Stimulated activated CD8-positive, alpha-beta memory T cell treated with anti-CD3 and anti-CD28 coated beads, Interleukin-7, amount 100 ng/mL, for 4 hours (primary cell): ENCODE data around the gene COL4A1.

Experiments
- DNase-seq, 2 donors: peaks; one replicate each; pipeline ENCODE4 v3.0.0-alpha.2; 2020; ENCODE audit warnings: low read depth in 2 of 2

The COL4A1 gene

DNA sequence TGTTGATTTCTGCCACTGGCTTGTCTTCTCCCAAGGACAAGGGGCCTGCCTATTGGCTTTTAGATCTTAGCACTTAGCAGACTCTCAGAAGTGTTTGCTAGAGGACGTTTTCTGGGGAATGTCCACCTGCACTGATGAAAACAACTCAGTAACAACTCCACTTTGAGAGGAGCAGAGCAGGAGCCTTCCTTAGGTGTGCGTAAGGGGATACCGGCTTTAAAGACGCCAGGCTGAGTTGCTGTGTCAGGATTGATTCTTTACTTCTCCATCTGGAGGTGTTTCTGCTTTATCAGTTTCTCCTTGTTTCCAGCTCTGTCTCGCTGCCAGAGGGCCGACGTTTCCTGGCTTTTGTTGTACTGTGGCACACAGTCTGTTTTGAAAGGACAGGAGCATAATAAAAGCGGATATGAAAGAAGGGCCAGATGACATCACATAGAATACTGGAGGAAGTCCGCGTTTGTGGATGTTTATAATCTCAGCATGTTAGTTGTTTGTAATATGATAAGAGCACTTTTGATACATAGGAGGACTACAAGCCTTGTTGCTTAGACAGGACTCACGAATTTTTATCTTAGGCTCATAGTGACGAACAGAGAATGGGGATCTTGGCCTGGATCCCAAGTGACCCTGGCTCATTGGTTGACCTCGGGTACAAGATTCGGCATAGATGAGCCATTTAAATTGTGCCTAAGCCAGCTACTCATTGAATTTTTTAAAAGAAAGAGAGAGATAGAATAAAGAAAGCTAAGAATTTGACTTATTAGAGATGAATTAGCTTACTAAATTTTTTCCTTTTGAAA is 34.7 kb upstream of the COL4A1 start:
- no peak for DNase-seq

DNA sequence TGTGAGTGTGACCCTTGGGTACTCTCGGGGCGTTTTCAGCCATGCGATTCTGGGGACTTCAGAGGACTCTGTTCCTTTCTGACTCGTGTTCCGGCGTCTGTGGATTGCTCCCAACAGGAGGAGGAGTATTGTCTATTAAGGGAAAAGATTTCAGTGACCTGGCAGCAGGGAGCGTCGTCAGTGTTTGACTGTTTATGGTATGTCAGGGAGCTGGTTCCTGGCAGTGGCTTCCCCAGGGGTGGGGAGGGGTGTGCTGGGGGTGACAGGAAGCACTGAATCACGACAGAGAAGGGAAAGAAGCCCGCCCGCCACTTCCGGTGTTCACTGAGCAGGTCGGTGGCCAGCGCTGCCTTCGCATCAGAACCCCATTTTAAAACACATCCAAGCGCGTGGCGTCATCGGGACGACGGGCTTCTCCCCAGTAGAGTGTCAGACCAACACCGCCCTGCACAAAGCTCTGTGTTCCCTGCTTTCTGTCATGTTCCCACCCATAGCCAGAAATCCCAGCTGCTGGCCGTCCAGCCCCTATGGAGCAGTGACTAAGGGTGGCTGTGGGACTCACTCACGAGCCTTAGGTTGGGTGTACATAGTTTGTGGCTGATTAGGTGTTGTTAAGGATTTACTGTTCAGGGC is 34.0 kb upstream of the COL4A1 start:
- peak; percentile 46 to 53 for DNase-seq

DNA sequence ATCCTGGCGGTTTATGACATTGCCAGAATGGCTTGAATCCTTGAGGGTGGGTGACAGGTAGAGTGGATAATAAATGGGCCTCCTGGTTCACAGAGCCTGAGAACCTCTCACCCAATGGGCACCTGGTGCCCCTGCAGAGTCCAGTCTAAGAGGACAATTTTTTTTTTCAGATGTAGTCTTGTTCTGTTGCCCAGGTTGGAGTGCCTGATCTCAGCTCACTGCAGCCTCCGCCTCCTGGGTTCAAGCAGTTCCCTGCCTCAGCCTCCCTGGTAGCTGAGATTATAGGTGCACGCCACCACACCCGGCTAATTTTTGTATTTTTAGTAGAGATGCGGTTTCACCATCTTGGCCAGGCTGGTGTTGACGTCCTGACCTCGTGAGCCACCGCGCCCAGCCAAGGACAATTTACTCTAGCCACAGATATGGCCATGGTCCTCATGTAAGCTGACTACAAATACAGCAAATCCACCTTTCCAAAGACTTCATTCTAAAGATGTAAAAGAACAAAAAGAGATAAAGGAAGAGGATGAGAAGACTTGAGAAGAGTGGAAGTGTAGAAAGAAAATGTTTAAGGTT is 33.1 kb upstream of the COL4A1 start:
- DNase-seq: no peak

DNA sequence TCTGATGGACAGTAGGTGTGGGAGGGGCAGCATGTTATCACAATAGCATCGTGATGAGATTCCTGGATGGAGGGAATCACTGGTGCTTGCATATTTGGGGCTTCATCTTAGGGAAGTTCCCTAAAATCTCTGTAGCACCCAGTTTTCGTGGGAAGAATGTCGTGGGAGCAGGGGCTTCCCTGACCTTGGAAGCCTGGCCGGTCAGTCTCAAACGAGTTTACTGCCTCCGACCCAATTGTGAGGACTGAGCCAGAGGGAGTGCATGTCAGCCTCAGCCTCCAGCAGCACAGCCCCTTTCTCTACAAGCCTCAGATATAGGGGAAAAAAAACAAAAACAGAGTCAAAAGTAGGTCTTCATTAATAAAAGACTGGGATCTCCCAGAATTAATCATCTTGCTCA is 32.3 kb upstream of the COL4A1 start:
- DNase-seq: no peak

DNA sequence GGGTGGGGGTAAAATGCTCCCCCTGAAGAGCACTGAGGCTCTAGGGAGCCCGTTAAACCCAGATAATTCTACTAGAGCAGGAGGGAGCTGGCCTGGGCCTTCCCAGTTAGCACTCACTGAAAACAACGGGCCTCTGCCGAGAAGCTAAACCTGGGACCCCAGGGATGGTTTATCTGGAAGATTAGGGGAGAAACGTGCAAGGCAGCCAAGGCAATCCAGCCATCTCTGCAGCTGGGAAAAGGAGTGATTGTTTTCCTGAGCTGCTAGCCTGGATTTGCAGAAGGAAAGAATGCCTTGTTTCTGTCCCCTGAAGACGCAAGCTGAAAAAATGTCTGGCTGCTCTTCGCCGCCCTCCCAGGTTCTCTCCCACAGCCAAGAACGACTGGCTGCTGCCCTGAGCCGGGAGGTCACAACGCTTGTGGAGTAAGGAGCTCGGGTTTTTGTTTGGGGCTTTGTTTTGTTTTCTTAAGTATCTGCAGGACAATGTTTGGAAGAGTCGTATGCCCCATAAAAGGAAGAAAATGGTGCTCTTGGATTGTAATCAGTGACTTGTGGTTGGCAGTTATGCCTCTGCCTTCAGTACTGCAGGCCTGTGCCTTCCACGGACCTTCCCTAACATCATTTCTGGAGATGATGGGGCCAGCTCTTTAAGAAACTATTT is 31.6 kb upstream of the COL4A1 start:
- no peak for DNase-seq

DNA sequence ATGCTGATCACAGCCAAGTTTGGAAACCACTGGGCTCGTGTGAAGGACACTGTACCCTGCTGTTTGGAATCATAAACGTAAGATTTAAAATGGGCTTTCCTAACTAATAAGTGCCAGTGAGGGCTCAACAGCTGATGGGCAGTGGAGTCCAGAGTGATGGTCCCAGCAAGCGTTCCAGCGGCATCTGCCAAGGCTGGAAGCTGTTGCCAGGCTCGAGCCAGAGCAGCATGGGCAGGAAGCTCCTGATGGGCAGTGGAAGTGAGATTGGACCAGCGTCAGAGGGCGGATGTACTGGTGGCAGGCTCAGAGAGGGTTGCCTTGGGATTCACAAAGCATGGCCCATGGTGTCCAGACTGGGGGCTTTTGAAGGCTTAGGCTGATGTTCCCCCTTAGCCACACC is 30.3 kb upstream of the COL4A1 start:
- DNase-seq: no peak

DNA sequence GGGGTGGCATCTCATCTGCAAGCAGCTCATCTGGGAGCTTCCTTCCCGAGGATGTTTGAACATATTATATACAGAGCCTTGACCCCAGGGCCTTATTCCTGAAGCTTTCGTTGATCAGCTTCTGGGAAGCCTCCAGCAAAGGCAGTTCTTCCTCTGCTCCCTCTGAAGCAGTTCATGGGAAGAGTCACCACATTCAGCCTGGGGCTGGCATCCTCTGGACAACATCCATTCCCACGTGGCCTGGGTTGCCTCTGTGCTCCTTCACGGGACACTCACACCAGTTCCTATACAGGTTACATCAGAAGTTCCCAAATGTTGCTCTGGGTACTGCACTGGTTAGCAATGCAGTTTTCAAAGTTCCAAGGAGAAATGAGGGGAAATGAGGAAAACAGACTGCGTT is 29.7 kb upstream of the COL4A1 start:
- DNase-seq: no peak

DNA sequence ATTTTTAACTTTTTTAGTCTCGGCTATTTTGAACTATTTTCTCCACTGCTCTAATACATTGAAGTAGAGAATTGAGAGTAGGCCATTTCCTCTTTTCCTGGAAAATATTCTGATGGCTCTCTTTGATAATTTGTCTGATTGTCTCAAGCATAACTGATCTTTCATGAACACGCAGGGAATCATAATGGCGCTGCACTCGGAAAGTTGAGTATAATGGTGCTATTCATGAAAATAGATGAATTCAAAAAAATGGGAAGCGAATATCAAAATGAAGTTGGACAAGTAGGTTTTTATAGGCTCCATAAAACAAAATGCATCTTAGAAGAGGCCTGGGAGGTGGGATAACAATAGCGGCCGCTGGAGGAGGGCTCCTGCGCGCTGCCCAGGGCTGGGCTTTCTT is 29.2 kb upstream of the COL4A1 start:
- no peak for DNase-seq

DNA sequence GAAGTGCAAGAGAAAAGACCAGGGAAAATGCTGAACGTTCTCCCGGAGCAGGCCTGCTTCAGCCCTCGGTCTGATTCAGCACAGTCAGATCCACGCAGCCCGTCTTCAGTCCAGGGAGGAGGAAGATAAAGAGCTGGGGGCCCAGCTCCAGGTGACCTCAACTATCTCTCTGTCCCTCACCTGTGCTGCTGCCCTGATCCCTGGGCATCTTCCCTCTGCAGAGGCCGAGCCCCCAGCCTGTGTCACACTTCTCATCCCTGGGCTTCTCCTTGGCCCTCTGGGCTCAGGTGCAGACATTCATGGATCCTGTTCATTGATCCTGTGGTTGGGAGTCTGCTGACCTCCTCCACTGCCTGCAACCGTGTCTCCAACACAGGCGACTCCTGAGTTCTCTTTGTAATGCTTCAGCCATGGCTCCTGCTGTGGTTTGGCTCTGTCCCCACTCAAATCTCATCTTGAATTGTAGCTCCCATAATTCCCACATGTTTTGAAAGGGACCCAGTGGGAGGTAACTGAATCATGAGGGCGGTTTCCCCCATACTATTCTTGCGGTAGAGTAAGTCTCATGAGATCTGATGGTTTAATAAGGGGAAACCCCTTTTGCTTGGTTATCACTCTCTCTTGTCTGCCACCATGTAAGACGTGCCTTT is 28.0 kb upstream of the COL4A1 start:
- DNase-seq: no peak

DNA sequence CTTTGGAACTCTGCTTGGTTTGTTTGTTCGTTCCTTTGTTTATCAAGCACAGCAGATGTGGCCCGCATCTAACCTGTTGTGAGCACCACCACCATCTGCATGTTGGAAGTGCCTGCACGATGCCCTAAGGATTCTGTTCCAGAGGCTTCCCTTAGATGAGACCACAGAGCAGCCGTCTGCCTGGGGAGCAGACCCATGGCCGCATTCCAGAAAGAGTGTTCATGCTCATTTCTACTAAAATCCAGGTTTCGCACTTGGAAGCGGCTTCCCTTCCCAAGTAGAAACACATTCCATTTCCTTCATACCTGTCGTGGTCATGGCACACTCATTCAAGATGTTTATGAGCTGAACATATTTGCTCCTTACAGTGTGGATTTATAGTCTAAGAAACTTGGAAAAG is 27.3 kb upstream of the COL4A1 start:
- DNase-seq: no peak

DNA sequence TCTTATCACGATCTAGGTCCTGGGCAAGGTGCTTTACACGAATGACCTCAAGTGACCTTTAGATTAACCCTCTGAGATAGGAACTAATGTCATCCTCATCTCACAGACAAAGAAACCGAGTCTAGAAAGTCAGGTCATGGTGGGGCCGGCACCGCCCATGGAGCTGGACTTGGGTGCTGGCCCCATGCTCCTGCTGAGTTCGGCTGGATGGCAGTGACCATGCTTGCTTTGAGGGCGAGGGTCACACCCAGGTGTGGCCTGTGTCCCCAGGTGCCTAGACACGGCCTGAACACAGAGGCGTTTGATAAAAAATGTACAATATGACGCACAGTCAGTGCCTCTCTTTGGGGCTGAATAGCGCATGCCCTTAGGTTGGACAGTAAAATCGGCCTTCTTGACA is 26.9 kb upstream of the COL4A1 start:
- no peak for DNase-seq

DNA sequence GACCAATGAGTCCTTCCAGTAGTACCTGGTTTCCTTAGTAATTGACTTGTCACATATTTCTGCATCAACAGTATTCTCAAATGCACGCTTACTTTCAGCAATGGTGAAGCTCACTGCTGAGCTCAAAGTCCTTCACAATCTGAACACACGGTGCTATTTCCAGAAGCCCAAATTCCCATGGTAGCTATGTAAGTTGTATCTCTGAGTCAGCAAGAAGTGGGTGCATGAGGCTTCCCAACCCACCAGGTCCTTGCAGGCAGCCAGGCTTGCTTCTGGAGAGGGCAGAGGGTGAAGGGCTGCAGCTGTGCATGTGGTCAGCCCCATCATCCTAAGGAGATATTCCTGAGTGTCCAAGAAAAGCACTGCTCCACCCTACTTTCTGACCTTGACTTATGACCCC is 25.8 kb upstream of the COL4A1 start:
- no peak for DNase-seq

DNA sequence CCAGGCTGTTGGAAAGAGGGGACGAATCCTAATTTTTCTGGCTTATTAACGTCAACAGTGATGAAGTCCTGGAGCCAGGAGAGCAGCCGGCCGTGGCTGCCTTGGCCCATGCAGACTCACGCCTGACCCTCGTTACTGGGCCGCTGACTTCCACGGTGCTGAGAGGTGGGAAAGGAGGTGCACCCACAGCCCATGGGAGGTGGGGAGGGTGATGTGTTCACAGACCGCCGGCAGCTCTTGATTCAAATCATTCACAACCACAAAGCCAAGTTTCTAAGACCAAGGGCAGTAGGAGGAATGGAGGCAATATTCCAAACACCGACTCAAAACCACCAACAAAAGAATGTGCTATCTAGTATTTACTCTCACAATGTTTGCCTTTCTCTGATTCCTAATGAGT is 24.4 kb upstream of the COL4A1 start:
- no peak for DNase-seq

DNA sequence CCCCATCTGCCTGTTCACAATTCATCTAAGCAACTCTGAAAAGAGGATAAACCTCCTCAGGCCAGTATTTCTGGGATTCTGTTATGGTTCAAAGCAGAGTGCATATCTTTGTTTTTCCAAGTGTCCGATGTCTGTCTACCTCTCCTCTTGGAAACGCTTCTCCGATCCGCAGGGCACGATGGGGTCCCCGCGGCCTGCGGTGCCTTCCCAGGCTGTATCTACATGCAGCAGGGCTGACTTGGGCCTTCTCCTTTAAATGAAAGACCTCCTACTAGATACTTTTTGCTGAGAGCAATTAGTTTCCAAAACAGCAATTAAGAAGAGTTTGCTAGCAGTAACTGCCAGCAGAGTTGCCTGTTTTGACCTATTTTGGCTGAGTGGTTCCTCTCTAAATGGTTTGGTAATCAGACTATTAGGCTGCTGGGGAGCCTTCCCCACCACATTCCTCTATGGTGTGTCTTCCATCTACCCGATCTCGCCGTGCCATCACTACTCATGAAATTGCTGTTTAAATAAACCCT is 23.6 kb upstream of the COL4A1 start:
- no peak for DNase-seq

DNA sequence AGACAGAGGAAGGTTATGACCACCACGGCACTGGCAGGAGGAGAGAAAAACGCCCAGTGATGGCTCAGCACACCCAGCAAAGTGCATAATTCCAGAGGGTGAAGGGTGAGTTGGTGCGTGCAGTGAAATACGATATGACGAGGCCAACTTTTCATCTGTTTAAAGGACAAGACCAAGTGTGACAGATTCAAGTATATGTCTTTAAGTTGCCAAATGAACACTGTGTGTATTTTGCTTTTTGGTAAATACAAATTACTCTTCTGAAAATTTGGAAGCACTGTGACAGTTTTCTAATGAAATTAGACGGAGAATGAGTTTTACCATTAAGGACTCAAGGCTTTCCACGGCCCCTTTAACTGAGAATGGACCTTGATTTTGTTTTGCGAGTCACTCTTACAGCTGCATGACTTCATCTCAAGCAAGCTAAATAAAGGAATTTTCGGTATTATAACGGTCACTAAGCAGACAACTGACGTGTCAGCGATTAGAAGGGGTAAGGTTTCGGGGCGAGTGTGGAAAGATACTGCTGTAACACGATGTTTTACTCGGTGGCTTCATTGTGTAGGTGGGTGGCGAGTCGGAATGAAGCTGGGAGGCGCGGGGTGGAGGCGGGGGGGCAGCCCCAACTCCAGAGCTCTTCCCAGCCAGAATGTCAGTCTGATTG is 23.0 kb upstream of the COL4A1 start:
- DNase-seq: no peak

DNA sequence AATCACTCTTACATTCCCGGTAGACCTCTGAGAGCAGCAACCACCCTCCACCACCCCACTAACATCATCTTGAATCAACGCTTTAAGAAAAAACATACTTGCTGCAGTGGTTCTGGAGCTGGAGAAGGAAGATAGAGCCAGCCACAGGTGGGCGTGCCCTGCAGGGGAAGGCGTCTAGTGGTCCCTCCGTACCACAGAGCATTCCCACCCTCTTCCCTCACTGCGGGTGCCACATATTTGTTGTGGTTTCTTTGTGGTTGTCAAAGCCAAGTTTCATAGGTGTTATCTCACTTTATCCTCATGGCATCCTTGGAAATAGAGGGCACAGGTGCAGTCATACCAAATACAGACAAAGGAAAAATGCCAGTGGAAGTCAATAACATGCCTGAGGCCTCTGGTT is 22.3 kb upstream of the COL4A1 start:
- DNase-seq: no peak

DNA sequence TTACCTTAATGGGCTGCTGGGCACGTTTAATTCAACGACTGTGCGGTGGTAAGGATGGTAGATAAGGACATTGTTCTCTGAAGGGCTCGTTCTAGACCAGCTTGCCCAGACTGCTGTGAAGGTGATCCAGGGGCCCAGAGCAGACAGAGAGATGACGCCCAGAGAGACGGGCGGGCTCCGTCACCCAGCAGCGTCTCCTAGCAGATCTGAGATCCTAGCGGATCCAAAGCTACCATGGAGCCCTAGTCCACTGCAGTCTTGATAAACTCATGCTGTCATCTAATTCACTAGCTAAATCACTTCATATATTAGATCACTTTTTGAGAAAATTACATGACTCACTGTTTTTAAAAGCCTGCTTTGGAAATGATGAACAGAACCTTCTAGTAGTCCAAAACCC is 21.6 kb upstream of the COL4A1 start:
- no peak for DNase-seq

DNA sequence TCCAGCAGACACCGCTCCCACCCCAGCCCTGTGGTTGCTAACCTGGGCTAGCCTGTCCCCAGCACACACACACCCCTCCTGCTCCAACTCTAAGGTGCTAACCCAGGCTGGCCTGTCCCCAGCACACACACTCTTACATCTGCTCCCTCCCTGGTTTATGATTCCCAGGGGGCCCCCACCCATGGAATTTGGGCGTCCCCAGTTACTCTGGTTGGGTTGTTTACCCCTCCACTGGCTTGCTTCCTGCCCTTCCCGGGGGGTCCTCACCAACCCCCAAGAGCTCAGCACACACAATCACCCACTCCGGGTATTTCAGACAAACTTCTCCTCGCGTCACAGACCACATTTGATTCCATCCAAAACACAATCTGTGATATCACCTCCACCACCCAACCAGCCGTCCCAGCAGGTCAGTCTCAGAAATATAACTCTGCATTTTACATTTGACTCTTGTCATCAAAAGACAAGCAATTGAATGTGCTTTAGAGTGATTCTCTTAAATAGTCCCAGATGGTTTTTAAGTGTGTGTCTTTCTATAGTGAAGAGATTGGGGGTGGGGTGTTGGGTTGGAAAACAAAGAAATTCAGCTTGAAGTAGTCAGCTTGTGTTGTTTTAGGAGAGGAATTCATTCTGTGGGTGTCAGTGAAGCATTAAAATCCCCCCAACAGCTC is 20.2 kb upstream of the COL4A1 start:
- no peak for DNase-seq

DNA sequence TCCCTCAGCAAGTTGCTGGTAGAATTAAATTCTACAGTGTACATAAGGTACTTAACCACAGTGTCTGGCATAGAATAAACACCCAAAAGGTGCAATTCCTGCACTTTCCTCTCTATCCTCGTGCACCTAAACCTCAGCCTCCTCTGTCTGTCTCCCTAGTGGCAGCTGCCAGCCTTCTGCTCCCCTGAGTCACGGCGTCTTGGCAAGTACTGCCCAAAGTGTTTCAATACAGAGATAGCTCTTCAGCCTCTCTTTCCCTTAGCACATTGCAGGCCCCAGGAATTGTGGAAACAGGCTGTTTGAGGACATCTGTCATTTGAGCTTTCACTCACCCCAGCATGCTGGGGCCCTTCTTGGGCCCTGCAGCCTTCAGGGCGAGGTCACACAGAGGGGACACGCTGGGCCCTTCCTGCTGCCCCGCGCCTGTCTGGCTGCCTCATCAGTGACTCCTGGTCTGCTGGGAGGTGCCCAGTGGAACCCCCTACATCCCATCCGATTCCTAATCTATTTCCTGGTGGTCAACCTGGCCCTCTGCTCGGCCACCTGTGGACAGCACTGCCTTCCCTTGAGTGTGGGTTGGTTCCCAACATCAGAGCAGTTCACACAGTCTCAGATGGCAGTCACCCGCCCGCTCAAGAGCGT is 19.4 kb upstream of the COL4A1 start:
- DNase-seq: no peak

DNA sequence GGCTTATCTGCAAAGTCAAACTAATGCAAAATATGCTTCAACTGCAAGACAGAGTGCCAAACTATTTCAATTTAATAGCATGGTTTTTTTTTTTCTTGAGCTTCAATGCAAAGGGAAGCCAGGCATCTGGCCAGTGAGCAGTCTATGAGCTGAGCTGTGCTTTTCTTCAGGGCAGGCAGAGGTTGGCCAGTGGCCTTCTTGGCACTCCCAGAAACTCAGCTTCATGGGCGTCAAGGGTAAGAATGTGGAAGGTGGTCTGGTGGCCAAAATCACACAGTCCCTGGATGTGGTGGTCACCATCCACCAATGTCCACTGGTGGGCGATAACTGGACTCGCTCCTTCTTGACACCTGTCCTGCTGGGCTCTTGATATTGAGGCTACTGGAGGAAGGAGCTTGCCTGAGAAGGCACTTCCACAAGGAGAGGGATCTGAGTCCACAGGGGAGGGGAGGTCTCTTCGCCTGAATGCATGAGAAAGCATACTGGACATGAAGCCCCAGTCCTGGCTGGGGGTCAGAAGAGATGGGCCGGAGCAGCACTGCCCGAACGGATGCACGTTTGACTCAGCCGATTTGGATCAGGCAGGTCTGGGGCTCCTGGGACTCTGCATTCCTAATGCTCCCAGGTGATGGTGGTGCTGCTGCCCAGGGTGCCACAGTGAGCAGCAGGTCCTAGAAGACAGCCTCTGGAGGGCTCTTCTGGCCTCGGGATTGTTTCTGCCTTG is 17.2 kb upstream of the COL4A1 start:
- no peak for DNase-seq
